Measurements from ENCODE around the gene PHKB. TPM values are rescaled to one million over a fixed set of nuclear protein-coding genes. Genes with fewer than 3 reads are reported as not detected.

Gene PHKB
- total RNA-seq, 1 donor from 2014 or later = 65.7 TPM

GRCh38 chr16:47726031-47726675 lies 265.0 kb downstream of the PHKB start:
- no peak for DNase-seq (ENCODE audit: low read depth in 2 of 2)

DNA sequence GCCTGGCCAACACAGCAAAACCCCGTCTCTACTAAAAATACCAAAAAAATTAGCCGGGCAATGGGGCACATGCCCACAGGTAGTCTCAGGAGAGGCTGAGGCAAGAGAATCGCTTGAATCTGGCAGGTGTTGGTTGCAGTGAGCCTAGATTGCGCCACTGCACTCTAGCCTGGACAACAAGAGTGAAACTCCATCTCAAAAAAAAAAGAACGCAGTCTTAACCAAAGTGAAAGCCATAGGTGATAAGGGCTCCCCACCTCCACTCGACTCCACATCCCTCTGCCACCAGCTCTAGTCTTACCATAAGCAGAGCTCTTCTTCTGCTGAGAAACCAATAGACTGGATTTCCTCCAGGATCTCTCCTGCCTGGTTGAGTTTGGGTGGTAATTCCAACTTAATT lies 266.0 kb downstream of the PHKB start:
- DNase-seq (ENCODE audit: low read depth in 2 of 2) = no peak

GRCh38 chr16:47728205-47728604 lies 267.1 kb downstream of the PHKB start:
- peak in 1 of 2 donors; percentile 70 for DNase-seq (ENCODE audit: low read depth in 2 of 2)

- DNase-seq (ENCODE audit: low read depth in 2 of 2) = no peak
Observed at GRCh38 chr16:47729701-47730100, 268.6 kb downstream of the PHKB start.

- no peak for DNase-seq (ENCODE audit: low read depth in 2 of 2)
Observed at GRCh38 chr16:47731252-47731651, 270.1 kb downstream of the PHKB start.

GRCh38 chr16:47732122-47732521 lies 271.0 kb downstream of the PHKB start:
- no peak for DNase-seq (ENCODE audit: low read depth in 2 of 2)

GRCh38 chr16:47732523-47733111 lies 271.5 kb downstream of the PHKB start:
- peak; percentile 18 to 86 for DNase-seq (ENCODE audit: low read depth in 2 of 2)

GRCh38 chr16:47734081-47734857 lies 273.1 kb downstream of the PHKB start:
- DNase-seq (ENCODE audit: low read depth in 2 of 2) = no peak

DNA sequence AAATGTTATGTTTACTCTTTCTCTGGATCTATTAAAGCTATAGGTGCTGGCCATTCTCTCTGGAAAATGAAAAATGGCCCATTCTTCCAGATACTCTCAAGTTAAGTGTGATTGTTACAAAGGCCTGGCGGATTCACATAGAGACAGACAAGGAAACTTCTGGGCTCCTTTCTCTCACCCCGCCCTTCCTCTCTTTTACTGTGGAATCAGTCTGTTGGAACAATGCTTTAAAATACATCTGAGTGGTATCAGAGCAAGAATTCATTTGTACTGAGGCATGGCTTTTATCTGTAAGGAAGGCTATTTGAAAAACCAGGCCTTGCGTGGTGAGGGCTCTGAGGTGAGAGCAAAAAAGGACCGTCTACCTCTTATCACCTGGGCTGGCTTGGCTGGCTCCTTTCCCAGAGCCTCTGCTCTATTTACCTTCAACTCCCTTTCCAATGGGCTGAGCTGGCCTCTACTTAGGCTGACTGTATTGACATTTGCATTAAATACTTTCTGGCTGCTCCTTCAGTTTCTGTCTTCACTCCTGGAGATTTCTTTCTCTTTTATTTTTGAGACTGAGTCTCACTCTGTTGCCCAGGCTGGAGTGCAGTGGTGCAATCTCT lies 274.0 kb downstream of the PHKB start:
- no peak for DNase-seq (ENCODE audit: low read depth in 2 of 2)

DNA sequence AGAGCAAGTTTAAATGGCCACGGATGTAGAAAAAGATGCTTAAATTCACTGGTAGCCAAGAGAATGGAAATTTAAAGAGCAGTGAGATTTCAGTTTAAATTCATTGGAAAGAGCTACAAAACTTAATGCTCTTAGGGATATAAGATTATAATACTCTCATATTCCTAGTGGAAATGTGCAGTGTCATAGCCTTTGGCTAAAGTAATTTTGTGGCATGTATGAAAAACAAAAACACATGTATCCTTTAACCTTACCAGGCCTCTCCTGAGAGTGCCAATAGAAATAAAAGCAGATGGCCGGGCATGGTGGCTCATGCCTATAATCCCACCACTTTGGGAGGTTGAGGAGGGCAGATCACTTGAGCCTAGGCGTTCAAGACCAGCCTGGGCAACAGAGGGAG lies 289.2 kb downstream of the PHKB start:
- DNase-seq (ENCODE audit: low read depth in 2 of 2) = no peak

Other genes with a start within 250 kb of the PHKB start
- gene ITFG1, start 268 bp upstream of the PHKB start, total RNA-seq = 40.3 and 49.2 TPM in 2 replicates

Measured in lung microvascular endothelial cell (primary cell).